Immature natural killer cell (primary cell): Measurements from ENCODE around the gene SLC31A1. TPM values are rescaled to one million over a fixed set of nuclear protein-coding genes. Genes with fewer than 3 reads are reported as not detected.
A peak's percentile ranks its signal among the peaks of the same experiment; 100 is the strongest.

Experiments used
- DNase-seq, 3 donors: peaks; one replicate each; pipeline ENCODE4 v3.0.0; 2022; ENCODE audit warnings: mixed read lengths in 1 of 3
- H3K27ac Mint-ChIP-seq, 6 donors: one replicate each; pipeline ENCODE4 v1.8.0; 2020; ENCODE audit warnings: mixed read lengths in 6 of 6, mild to moderate bottlenecking in 5 of 6, inconsistent platforms in 4 of 6, moderate library complexity in 3 of 6
- H3K27me3 Mint-ChIP-seq, 3 donors: one replicate each; pipeline ENCODE4 v1.8.0; 2020 to 2021; ENCODE audit warnings: low read depth in 3 of 3, mild to moderate bottlenecking in 3 of 3, mixed read lengths in 3 of 3, moderate library complexity in 3 of 3, inconsistent platforms in 1 of 3
- H3K36me3 Mint-ChIP-seq, 3 donors: one replicate each; pipeline ENCODE4 v1.8.0; 2020; ENCODE audit warnings: mixed read lengths in 3 of 3, inconsistent platforms in 2 of 3, mild to moderate bottlenecking in 2 of 3
- H3K4me1 Mint-ChIP-seq, 2 donors: one replicate each; pipeline ENCODE4 v1.8.0; 2020; ENCODE audit warnings: inconsistent platforms in 2 of 2, mild to moderate bottlenecking in 2 of 2, mixed read lengths in 2 of 2, moderate library complexity in 1 of 2
- H3K4me3 Mint-ChIP-seq, 5 donors: one replicate each; pipeline ENCODE4 v1.8.0; 2020; ENCODE audit warnings: mild to moderate bottlenecking in 5 of 5, mixed read lengths in 5 of 5, inconsistent platforms in 3 of 5, moderate library complexity in 3 of 5
- H3K9me3 Mint-ChIP-seq, 6 donors: one replicate each; pipeline ENCODE4 v1.8.0; 2020; ENCODE audit warnings: mild to moderate bottlenecking in 6 of 6, mixed read lengths in 6 of 6, inconsistent platforms in 4 of 6, moderate library complexity in 3 of 6
- polyA plus RNA-seq, 3 donors: library from polyadenylated mRNA; unstranded; fragments of 300-500 nt; fragmentation: Illumina TruSeq; gene quantifications; one replicate each; pipeline ENCODE4 v1.2.3, GENCODE V29; 2021

The SLC31A1 gene
- polyA plus RNA-seq, 3 donors from 2014 or later, result 5.2 to 5.8 (median 5.5) TPM

- Mint-ChIP-seq H3K27ac (no peak overlapping the region), H3K36me3 (peaks cover 10 to 16% (median 11%) of the 10 kb centered on the region in 3 donors), H3K27me3 (peaks cover 0 to 2% (median 0%) of the 10 kb centered on the region in 3 donors), H3K9me3 (peaks cover 0 to 3% (median 0%) of the 10 kb centered on the region in 6 donors), H3K4me3 (no peak overlapping the region), H3K4me1 (no peaks in the 10 kb centered on the region)
- no peak for DNase-seq
Measured at GRCh38 chr9:113255438-113255837, 34.1 kb downstream of the SLC31A1 start.

- Mint-ChIP-seq H3K27me3 (peaks cover 0 to 2% (median 0%) of the 10 kb centered on the region in 3 donors), H3K9me3 (no peaks in the 10 kb centered on the region), H3K36me3 (peaks cover 11 to 27% (median 19%) of the 10 kb centered on the region in 3 donors), H3K4me3 (no peak overlapping the region), H3K4me1 (no peaks in the 10 kb centered on the region), H3K27ac (no peak overlapping the region)
- no peak for DNase-seq
Measured at GRCh38 chr9:113257863-113258262, 36.5 kb downstream of the SLC31A1 start.

- peaks cover 0 to 2% (median 0%) of the 10 kb centered on the region in 3 donors for H3K27me3 Mint-ChIP-seq
- H3K27ac Mint-ChIP-seq, result no peak overlapping the region
- no peaks in the 10 kb centered on the region for H3K4me1 Mint-ChIP-seq
- DNase-seq, result no peak
- H3K36me3 Mint-ChIP-seq, result peaks cover 11 to 27% (median 19%) of the 10 kb centered on the region in 3 donors
- no peak overlapping the region for H3K4me3 Mint-ChIP-seq
- H3K9me3 Mint-ChIP-seq, result no peaks in the 10 kb centered on the region
Measured at GRCh38 chr9:113258282-113258681, 36.9 kb downstream of the SLC31A1 start.

GRCh38 chr9:113261917-113262671 is 40.8 kb downstream of the SLC31A1 start:
- H3K27me3 Mint-ChIP-seq, result no peaks in the 10 kb centered on the region
- no peaks in the 10 kb centered on the region for H3K4me1 Mint-ChIP-seq
- no peak overlapping the region for H3K27ac Mint-ChIP-seq
- no peak overlapping the region for H3K4me3 Mint-ChIP-seq
- H3K36me3 Mint-ChIP-seq, result peaks cover 12 to 31% (median 16%) of the 10 kb centered on the region in 3 donors
- H3K9me3 Mint-ChIP-seq, result no peaks in the 10 kb centered on the region
- DNase-seq, result no peak

- Mint-ChIP-seq H3K27me3 (no peaks in the 10 kb centered on the region), H3K4me3 (no peak overlapping the region), H3K9me3 (no peaks in the 10 kb centered on the region), H3K4me1 (peaks cover 3 to 9% of the 10 kb centered on the region in 2 donors), H3K36me3 (peaks cover 18 to 26% (median 24%) of the 10 kb centered on the region in 3 donors), H3K27ac (no peak overlapping the region)
- DNase-seq, result no peak
Measured at GRCh38 chr9:113266174-113266573, 44.8 kb downstream of the SLC31A1 start.

- Mint-ChIP-seq H3K4me1 (peaks cover 3 to 9% of the 10 kb centered on the region in 2 donors), H3K27me3 (no peaks in the 10 kb centered on the region), H3K27ac (peak overlapping the region in 2 of 6 donors; percentile 56 to 65), H3K36me3 (peaks cover 12 to 31% (median 25%) of the 10 kb centered on the region in 3 donors), H3K4me3 (no peak overlapping the region), H3K9me3 (no peaks in the 10 kb centered on the region)
- DNase-seq, result no peak
Measured at GRCh38 chr9:113267911-113268566, 46.7 kb downstream of the SLC31A1 start.

GRCh38 chr9:113269355-113269754 is 48.0 kb downstream of the SLC31A1 start:
- Mint-ChIP-seq H3K27ac (no peak overlapping the region), H3K4me1 (peaks cover 3 to 9% of the 10 kb centered on the region in 2 donors), H3K4me3 (no peak overlapping the region), H3K36me3 (peaks cover 15 to 34% (median 28%) of the 10 kb centered on the region in 3 donors), H3K9me3 (no peaks in the 10 kb centered on the region), H3K27me3 (no peaks in the 10 kb centered on the region)
- DNase-seq, result no peak

GRCh38 chr9:113269871-113270270 is 48.5 kb downstream of the SLC31A1 start:
- DNase-seq, result no peak
- Mint-ChIP-seq H3K9me3 (no peaks in the 10 kb centered on the region), H3K36me3 (peaks cover 15 to 34% (median 28%) of the 10 kb centered on the region in 3 donors), H3K4me3 (no peak overlapping the region), H3K27ac (no peak overlapping the region), H3K27me3 (no peaks in the 10 kb centered on the region), H3K4me1 (peaks cover 3 to 9% of the 10 kb centered on the region in 2 donors)

GRCh38 chr9:113274474-113275156 is 53.3 kb downstream of the SLC31A1 start:
- peak; percentile 64 to 67 (median 65) for DNase-seq
- Mint-ChIP-seq H3K27ac (no peak overlapping the region), H3K4me3 (no peak overlapping the region), H3K9me3 (no peaks in the 10 kb centered on the region), H3K4me1 (peaks cover 7 to 13% of the 10 kb centered on the region in 2 donors), H3K36me3 (peaks cover 11 to 32% (median 24%) of the 10 kb centered on the region in 3 donors), H3K27me3 (no peaks in the 10 kb centered on the region)

GRCh38 chr9:113275157-113276131 is 54.1 kb downstream of the SLC31A1 start, which contains the start of the genes CDC26 and PRPF4:
TSS of gene CDC26 (minus strand) at chr9:113275572. CDS start at chr9:113272507, 3,065 bp downstream.
TSS of gene PRPF4 (plus strand) at chr9:113275658. CDS start at chr9:113275744, 86 bp downstream.
- no peaks in the 10 kb centered on the region for H3K27me3 Mint-ChIP-seq
- H3K36me3 Mint-ChIP-seq, result peaks cover 18 to 33% (median 25%) of the 10 kb centered on the region in 3 donors
- H3K4me1 Mint-ChIP-seq, result peaks cover 4 to 14% of the 10 kb centered on the region in 2 donors
- H3K27ac Mint-ChIP-seq, result no peak within 1 kb of the TSS
- no peak within 1 kb of the TSS for H3K4me3 Mint-ChIP-seq
- peak; percentile 93 to 94 (median 93) for DNase-seq
- H3K9me3 Mint-ChIP-seq, result no peaks in the 10 kb centered on the region

GRCh38 chr9:113278840-113279239 is 57.5 kb downstream of the SLC31A1 start:
- H3K4me3 Mint-ChIP-seq, result no peak overlapping the region
- DNase-seq, result no peak
- no peaks in the 10 kb centered on the region for H3K9me3 Mint-ChIP-seq
- peaks cover 19 to 43% (median 34%) of the 10 kb centered on the region in 3 donors for H3K36me3 Mint-ChIP-seq
- H3K4me1 Mint-ChIP-seq, result peaks cover 5 to 14% of the 10 kb centered on the region in 2 donors
- H3K27me3 Mint-ChIP-seq, result peaks cover 0 to 1% (median 0%) of the 10 kb centered on the region in 3 donors
- H3K27ac Mint-ChIP-seq, result peak overlapping the region in 3 of 6 donors; percentile 5 to 25 (median 25)

GRCh38 chr9:113281356-113281755 is 60.0 kb downstream of the SLC31A1 start:
- no peak for DNase-seq
- Mint-ChIP-seq H3K36me3 (peaks cover 26 to 57% (median 47%) of the 10 kb centered on the region in 3 donors), H3K4me1 (peaks cover 5 to 14% of the 10 kb centered on the region in 2 donors), H3K27me3 (peaks cover 0 to 1% (median 0%) of the 10 kb centered on the region in 3 donors), H3K9me3 (no peaks in the 10 kb centered on the region), H3K4me3 (no peak overlapping the region), H3K27ac (peak overlapping the region in 3 of 6 donors; percentile 17 to 28 (median 25))
